ENCODE measurements around the gene USP46.

Gene USP46, protein sequence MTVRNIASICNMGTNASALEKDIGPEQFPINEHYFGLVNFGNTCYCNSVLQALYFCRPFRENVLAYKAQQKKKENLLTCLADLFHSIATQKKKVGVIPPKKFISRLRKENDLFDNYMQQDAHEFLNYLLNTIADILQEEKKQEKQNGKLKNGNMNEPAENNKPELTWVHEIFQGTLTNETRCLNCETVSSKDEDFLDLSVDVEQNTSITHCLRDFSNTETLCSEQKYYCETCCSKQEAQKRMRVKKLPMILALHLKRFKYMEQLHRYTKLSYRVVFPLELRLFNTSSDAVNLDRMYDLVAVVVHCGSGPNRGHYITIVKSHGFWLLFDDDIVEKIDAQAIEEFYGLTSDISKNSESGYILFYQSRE

DNA sequence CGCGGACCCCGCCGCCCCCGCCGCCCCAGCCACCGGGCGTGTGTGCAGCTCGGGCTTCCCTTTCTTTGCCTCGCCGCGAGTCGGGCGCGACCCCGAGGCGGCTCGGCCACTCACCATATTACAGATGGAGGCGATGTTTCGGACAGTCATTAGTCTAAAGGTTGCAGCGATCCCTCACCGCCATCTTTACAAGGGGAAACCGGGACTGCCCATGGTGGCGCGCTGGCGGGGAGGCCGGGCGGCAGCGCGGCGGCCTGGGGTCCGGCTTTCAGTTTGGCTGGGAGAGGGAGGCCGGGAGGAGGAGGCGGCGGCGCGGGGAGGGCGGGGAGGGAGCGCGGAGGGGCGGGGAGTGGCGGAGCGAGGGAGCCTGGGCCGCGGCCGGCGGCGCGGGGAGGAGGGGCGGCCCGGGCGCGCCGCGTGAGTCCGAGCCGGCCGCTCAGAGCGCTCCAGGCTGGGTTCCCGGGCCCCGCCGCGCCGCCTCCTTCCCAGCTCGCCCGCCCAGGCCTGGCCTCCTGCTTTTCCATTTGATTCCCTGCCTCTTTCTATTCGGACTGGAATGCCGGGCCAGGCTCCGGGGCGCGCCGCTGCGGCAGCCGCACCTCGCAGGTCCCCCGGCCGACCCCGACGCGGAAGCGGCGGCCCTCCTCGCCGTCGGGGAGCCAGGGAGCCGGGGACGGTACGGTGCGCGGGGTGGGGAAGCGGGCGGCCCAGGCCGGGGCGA is at the start of gene USP46:
Gene USP46 (minus strand): TSS at position 301 of the 721 bp plus-strand sequence. CDS start 151 bp downstream, at position 150.
- peak; percentile 69 for DNase-seq

DNA sequence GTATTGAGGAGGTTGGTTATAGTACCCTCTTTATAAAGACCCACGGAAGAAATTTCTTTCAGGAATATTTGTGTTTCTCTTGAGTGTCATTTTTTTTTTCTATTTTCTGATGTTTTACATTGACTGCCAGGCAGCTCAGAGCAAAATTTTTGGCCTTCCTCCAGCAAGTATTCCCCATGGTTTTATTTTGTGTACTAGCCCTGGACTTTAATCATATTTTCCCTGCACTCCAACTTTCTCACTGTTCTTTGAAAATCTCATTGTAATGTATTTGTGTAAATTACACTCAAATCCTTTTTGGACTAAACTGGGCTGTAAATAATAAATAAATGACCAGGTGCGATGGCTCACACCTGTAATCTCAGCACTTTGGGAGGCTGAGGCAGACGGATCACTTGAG is 45.6 kb upstream of the USP46 start:
- no peak for DNase-seq

DNA sequence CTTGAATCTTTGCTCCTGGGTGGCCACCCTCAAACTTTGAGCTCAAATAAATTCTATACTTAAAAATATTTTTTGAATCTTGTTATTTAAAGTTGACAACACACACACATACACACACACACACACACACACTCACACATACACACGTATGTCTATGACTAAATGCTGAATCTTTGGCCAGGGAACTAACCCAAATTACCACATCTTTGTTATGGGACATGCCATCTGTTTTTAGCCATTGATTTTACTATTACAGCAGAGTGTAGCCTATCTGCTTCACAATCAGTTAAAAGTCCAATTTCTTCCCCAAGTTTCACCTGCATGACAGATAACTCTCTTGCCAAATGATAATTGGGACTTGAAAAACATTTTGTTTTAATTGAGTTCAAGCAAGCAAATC is 45.0 kb upstream of the USP46 start:
- no peak for DNase-seq

DNA sequence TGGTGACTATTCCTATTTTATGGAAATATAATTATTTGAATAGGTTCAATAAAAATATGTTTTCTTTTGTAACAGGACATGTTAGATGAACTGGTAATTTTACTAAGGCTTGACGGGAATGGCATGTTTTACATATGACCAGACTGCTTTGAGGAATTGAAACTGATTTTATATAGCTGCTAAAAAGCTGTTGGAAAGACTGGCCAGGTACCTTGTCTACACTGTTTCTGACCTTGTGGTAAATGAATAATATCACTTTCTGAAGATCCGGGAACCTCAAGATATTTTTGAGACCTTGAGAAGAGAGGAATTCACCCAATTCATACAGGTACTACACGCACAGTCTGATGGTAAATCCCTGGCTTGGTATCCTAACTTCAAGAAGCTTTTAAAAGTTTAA is 42.1 kb upstream of the USP46 start:
- DNase-seq: no peak

DNA sequence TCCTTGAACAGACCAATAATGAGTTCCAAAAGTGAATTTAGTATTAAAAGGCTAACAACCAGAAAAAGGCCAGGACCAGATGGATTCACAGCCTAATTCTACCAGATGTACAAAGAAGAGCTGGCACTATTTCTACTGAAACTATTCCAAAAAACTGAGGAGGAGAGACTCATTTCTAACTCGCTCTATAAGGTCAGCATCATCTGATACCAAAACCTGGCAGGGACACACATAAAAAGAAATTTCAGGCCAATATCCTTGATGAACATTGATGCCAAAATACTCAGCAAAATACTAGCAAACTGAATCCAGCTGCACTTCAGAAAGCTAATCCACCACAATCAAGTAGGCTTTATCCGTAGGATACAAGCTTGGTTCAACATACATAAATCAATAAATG is 35.8 kb upstream of the USP46 start:
- no peak for DNase-seq

DNA sequence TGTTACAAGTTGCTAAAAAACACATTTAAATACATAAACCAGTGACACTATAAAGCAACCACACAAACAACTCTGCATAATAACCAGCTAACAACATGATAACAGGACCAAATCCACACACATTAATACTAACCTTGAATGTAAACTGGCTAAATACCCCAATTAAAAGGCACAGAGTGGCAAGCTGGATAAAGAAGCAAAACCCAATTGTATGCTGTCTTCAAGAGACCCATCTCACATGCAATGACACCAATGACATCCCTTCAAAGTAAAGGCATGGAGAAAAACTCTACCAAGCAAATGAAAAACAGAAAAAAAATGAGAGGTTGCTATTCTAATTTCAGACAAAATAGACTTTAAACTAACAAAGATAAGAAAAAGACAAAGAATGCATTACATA is 34.4 kb upstream of the USP46 start:
- no peak for DNase-seq

DNA sequence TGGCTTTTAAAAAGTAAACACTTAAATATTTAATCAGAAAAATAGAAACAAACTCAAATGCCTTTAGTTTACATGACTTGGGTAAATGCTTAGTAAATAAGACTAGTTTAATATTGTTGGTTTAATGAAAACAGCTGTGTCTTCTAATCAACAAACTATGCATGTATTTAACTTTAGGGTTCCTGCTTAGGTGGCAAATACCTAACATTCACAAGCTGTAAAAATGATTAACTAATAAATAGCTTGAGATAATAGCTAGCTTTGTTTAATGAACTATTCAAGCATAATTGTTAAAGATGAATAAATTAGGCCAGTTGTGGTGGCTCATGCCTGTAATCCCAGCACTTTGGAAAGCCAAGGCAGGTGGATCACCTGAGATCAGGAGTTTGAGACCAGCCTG is 30.0 kb upstream of the USP46 start:
- no peak for DNase-seq

DNA sequence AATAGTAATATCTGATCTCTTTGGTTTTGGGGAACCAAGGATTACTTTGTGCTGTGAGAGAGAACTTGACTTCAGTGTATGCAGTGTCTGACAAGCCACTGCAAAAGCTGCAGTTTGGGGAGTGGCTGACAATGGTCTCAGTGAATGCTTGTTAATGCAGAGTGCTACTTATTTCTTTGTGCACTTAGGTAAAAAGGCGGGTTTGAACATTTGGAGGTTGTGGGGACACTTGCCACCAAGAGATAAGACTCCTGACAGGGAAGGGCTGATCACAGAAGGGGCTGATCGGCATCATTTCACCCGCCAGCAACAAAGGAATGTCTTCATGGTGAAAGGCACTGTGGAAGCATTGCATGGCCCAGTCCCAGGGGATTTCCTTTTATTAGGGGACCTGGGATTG is 28.6 kb upstream of the USP46 start:
- DNase-seq: no peak

DNA sequence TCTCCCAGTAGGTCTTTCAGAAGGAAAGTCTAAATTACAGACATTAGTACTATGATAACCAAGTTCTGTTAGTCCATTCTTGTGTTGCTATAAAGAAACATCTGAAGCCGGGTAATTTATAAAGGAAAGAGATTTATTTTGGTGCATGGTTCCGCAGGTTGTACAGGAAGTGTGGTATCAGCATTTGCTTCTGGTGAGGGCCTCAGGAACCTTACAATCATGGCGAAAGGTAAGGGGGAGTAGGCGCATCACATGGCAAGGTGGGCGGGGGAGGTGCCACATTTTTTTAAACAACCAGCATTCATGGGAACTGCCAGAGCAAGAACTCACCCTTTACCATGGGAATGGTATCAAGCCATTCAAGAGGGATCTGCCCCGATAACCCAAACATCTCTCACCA is 26.2 kb upstream of the USP46 start:
- no peak for DNase-seq

DNA sequence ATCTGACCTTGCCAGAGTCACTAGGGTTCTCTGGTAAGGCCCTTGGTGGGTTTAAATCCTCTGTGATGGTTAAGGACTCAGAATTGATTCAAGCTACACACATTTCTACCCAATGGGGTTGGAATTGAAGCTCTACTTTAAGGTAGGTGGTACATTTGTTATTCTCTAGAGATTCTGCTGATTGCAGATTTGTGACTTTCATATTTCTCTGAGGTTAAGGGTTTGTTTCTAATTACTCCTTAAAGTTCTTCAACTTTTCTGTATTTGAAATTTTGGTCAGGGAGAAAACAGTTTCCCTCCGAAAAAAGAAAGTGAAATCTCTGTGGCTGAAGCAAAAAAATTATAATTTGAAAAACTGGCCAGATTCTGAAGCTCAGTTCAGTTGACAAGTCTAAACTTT is 25.8 kb upstream of the USP46 start:
- DNase-seq: no peak

DNA sequence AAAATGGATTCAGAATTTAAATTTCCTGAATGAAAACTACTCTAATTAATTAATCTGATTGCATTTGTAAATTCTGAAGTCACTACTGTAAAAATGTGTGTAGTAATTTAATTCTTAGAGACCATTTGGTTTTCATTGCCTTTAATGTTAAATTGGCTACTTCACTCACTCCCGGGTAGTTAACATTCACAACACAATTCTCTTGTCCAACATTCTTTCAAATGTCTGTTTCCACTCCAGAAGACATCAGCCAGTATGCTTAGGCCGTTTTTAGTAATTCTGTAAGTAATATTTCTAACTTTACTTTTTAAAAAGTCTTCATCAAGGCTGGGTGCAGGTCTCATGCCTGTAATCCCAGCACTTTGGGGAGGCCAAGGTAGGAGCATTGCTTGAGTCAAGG is 21.3 kb upstream of the USP46 start:
- no peak for DNase-seq

DNA sequence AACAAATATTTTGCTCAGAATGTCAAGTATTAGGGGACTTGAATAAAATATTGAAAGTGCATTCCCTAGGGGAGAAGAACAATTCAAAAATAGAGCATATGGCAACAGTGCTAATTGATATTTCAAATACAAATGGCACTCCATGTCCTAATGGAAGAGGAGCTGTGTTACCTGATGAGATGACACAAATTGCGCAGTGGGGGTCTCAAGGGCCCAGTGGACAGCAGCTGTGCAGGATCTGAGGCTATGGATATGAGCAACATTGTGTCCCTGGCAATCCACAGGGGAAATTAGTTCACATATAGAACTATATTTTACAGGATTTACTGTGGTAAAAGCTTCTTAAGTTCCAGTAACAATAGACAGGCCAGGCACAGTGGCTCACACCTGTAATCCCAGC is 17.4 kb upstream of the USP46 start:
- no peak for DNase-seq

DNA sequence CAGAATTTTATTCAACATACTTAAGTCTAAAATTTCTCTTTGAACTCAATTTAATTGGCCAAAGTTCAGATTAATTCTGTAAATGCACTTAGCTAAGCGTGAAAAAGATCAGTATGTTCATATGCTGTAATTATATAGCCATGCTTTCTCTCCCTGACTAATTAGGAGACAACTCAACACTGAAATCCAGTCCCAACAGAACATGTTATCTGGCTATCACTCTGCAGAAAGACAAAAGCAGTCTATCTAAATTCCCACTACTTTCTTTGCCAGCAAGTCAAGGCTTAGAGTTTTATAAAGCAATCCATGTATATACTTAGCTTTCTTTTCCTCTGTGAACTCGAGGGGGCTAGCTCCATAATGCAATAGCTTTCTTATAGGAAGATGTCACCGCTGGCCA is 16.0 kb upstream of the USP46 start:
- DNase-seq: no peak

DNA sequence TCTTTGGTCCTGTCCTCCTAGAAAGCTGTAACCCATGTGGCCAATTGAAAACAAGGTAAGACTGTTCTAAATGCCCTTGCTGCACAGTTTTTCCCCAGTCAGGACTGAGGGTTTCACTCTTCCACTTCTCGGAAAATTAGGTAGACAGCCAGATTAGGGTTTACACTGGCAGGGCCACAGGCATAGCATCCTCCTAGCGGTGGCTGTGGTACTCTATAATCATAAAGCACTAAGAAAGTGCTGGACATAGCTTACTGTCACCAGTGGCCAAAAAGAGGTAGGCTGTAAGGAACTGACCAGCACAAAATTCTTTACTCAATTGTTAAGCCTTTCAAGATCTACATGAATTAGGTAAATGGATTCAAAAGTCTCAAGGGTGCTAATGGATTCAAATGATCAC is 11.6 kb upstream of the USP46 start:
- DNase-seq: no peak

DNA sequence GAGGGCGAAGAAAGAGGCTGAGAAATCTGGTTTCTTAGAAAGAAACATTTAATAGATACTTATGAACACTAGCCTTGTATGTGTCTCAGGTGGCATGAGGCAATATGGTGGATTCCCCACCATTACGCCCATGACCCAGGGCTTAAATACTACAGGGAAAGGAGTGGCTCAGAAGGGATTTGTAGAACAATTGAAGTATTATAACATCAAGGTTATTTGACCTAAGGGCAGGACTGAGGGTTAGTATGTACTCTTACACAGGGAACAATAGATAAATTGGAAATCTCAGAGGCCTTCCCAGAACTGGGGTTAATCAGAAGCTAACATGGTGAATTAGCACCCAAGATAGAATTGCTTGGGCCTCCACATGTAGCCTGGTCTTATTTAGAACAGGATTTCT is 11.0 kb upstream of the USP46 start:
- no peak for DNase-seq

DNA sequence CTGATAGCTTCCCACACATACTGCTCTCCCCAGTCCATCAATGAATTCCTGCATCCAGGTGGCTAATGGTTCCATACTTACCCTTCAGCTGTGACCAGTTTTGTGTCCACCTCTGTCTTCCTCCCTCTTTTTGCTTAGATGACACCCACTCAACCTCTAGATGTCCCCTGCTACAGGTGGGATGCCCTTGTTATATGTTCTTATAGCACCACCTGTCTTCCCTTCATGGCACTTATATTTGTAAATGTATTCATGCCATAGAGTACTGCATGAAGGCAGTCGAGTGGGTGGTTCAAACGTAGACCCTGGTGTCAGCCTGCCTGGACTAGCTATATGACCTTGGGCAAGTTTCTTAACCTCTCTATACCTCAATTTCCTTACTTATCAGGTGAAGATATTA is 6.5 kb upstream of the USP46 start:
- DNase-seq: no peak

DNA sequence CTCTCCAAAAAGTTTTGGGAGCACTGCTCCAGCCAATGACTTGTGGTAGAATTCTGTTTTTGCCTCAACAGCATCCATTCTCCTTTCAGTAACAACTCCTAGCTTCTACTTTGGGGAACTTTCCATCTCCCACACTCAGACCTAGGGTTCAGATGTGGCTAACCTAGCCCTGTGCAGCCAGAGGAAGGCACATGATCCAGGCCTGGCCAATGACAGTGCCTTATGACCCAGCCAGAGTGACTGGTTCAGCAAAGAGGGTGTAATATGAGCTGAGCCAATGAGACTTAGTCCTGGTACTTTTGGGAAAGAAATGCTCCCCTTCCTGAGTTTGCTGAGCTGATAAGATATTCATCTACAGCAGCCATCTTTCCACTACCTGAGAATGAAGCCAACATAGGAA is 5.4 kb upstream of the USP46 start:
- no peak for DNase-seq

DNA sequence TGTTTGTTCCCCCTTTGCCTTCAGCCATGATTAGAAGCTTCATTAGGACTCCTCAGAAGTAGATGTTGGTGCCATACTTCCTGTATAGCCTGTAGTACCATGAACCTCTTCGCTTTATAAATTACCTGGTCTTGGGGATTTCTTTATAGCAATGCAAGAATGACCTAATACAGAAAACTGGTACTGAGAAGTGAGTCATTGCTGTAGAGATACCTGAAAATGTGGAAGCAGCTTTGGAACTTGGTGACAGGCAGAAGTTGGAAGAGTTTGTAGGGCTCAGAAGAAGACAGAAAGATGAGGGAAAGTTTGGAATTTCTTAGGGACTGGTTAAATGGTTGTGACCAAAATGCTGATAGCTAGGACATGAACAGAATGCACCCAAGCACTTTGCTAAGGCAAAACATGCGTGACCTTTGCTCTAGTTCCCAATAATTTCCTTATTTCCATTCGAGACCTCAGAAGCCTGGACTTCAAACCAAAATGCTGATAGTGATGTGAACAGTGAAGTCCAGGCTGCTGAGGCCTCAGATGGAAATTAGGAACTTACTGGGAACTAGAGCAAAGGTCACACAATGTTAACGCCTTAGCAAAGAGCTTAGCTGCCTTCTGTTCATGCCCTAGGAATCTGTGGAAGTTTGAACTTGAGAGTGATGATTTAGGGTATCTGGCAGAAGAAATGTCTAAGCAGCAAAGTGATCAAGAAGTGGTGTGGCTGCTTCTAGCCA is 3.0 kb upstream of the USP46 start:
- DNase-seq: no peak

DNA sequence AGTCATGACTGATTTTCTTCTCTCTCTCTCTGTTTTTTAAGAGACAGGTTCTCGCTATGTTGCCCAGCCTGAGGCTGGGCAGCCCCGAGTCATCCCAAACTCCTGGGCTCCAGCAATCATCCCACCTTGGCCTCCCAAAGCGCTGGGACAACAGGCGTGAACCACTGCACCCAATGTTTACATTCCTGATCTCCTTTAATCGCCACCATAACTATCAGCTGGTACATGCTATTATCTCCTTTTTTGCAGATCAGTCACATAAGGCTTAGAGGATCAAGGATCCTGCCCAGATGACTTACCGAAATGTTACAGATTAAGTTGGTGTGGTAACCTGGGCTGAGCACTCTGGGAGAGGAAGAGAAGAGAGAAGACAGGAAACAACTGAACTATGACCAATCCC is 1.5 kb upstream of the USP46 start:
- no peak for DNase-seq

DNA sequence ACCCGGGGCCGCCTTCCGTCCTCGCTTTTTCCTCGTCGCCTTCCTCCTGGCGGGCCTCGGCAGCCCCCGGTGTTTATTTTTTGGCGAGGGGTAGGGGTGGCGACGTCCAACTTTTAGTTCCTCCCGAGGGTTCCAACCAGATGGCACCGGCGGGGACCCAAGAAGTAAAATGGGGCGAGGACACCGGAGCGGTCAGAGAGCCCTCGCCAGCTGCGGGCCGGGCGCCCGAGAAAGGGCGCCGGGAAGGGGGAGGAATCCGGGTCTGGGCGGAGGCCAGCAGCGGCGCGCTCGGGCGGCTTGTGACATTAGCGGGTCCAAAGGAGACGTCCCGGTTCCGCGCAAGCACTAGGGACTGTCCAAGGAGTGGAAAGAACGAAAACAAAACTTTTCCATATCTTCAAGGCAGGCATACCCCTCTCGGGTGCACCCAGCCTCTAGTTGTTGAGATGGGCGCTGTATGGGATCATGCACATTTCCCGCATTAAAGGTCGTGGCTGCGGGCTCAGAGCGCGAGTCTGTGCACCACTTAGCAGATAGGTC is 691 bp upstream of the USP46 start:
- peak; percentile 67 for DNase-seq

DNA sequence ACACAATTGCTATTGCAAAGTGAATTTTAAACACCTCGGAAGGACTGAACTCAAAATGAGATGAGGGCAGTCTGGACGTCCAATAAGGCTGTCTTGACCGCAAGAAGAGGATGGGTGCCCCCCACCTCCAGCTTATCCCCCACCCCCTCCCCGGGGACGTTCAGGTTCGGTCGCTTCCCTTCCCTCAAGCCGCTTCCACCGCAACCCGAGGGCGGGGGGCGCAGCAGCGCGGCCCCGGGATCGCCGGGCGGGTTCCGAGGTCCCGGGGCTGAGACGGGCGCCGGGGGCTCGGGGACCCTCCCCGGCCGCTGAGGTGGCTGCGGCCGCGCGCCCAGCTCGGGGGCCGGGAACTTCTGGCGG is 480 bp downstream of the USP46 start:
- no peak for DNase-seq

DNA sequence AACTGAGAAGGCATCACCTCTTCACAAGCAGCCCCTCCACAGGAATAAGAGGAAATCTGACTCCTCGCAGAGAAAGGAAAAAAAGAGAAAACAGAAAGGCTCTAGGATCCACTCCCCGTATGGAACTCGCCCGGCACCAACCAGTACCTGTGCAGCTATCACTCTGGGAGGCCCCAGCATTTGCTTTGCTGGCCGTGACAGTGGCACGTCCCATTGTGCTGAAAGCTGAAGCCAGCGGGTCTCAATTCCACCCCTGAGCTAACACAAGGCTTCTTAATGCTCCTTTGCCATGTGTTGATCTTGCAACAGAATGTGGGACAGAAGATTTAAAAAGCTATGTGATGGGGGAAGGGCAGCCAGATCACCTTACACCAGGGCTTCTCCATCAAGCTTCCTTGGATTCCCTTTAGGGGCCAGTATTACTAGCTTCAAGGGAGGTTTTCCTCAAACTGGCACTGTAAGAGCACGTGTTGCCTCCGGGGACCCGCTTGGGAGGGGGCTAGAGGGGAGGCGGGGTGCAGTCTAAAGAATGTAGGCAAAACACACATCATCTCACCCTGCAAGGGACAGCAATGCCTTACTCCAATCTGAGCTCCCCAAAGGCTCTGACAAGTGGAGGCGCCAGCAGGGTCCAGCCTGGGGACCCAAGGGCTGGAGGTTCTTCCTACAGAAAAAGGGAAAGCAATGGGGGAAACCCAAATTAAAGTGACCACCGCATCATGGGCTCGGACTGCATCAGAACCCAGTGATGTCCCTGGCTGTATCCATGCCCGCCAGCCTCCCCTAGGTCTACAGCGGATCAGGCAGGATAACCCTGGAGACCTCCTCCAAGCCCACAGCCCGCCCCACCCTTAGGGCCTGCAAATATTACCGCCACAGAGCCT is 1.2 kb downstream of the USP46 start:
- peak; percentile 22 for DNase-seq

DNA sequence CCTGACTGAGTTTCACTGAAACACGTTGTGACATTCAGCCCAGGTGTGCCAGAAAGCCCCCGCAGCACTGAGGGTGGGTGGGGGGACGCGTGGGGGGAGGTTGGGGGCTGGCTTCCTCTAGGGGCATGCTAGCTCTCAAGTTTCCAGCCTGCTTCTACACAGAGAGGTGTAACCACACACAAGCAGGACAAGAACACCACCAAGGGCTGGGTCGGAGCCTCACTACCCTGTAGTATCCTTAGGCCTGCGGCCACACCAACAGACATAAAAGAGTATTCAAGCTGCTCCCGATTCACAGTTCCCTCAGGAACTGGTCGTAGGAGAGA is 1.8 kb downstream of the USP46 start:
- DNase-seq: no peak

Data from midbrain (tissue), 1 donor.